IMR-90 (cell line): ENCODE results near the gene TBX15. TPM values are rescaled to one million over a fixed set of nuclear protein-coding genes. Genes with fewer than 3 reads are reported as not detected.

Source experiments
- ATAC-seq: fragments of 200-7000 bp; cut with Tn5 transposase; 2 replicates; pipeline ENCODE4 v1.9.1; 2020; ENCODE audit warnings: low read depth, mild to moderate bottlenecking, moderate library complexity
- BruUV-seq: library from RNA; stranded (reverse); fragments of 400-500 nt; replicated peaks from 2 replicates; lab custom pipeline; 2021; lab: Mats Ljungman, UMichigan
- CTCF ChIA-PET: fragments of 300-600 bp; formaldehyde crosslinking; extraction: SDS; loops from one replicate; lab custom pipeline; 2021; ENCODE audit warnings: antibody characterized with exemption; lab: Yijun Ruan, JAX
- POLR2A ChIA-PET: fragments of 300-600 bp; sonication (Branson Sonifier 250); formaldehyde crosslinking; loops from one replicate; lab custom pipeline; 2022; ENCODE audit warnings: antibody characterized with exemption; ENCODE audit not compliant: unreplicated experiment; lab: Charles Lee
- DNase-seq: peaks from one replicate; pipeline ENCODE4 v3.0.0; 2013
- H2AFZ ChIP-seq: replicated peaks from 2 replicates; pipeline ENCODE3; 2013; ENCODE audit warnings: low read length, mild to moderate bottlenecking; ENCODE audit not compliant: poor library complexity
- H2AK5ac ChIP-seq: 2 replicates; pipeline ENCODE4 v1.6.1; 2013; ENCODE audit warnings: low read depth, low read length, inconsistent platforms
- H2AK9ac ChIP-seq: replicated peaks from 2 replicates; pipeline ENCODE3; 2013; ENCODE audit warnings: mild to moderate bottlenecking, low read depth, low read length, moderate library complexity; ENCODE audit not compliant: poor library complexity
- H2BK120ac ChIP-seq: 2 replicates; pipeline ENCODE4 v1.6.1; 2013; ENCODE audit warnings: low read depth, low read length, inconsistent platforms
- H2BK15ac ChIP-seq: 3 replicates; pipeline ENCODE4 v1.6.1; 2013; ENCODE audit warnings: low read depth, low read length, inconsistent platforms
- H2BK20ac ChIP-seq: 2 replicates; pipeline ENCODE4 v1.6.1; 2013; ENCODE audit warnings: low read depth, mild to moderate bottlenecking, inconsistent platforms, low read length, moderate library complexity
- H2BK5ac ChIP-seq: 2 replicates; pipeline ENCODE4 v1.6.1; 2013; ENCODE audit warnings: mild to moderate bottlenecking, low read depth, low read length, inconsistent platforms; ENCODE audit not compliant: poor library complexity, severe bottlenecking
- H3K14ac ChIP-seq: replicated peaks from 2 replicates; pipeline ENCODE4 v1.6.1; 2013; ENCODE audit warnings: low read depth, low read length, inconsistent platforms
- H3K18ac ChIP-seq: 2 replicates; pipeline ENCODE4 v1.6.1; 2013; ENCODE audit warnings: low read depth, low read length, control low read depth
- H3K23ac ChIP-seq: 2 replicates; pipeline ENCODE4 v1.6.1; 2013; ENCODE audit warnings: low read depth, low read length, inconsistent platforms
- H3K27ac ChIP-seq: 2 replicates; pipeline ENCODE4 v1.5.1; 2013; ENCODE audit warnings: mild to moderate bottlenecking, control low read depth, low read length; ENCODE audit not compliant: insufficient read depth
- H3K27me3 ChIP-seq: 2 replicates; pipeline ENCODE4 v1.6.1; 2013; ENCODE audit warnings: low read length; ENCODE audit not compliant: control insufficient read depth, insufficient read depth
- H3K36me3 ChIP-seq: 2 replicates; pipeline ENCODE4 v1.6.1; 2013; ENCODE audit warnings: low read length, mixed read lengths; ENCODE audit not compliant: control insufficient read depth, insufficient read depth
- H3K4ac ChIP-seq: 2 replicates; pipeline ENCODE4 v1.6.1; 2013; ENCODE audit warnings: low read depth, low read length, inconsistent platforms
- H3K4me1 ChIP-seq: 2 replicates; pipeline ENCODE4 v1.6.1; 2013; ENCODE audit warnings: low read length, mixed read lengths; ENCODE audit not compliant: control insufficient read depth, insufficient read depth
- H3K4me2 ChIP-seq: 2 replicates; pipeline ENCODE4 v1.6.1; 2013; ENCODE audit warnings: low read depth, mild to moderate bottlenecking, control low read depth, low read length, moderate library complexity
- H3K4me3 ChIP-seq: 2 replicates; pipeline ENCODE4 v1.5.1; 2013; ENCODE audit warnings: low read depth, mild to moderate bottlenecking, control low read depth, low read length, moderate library complexity; ENCODE audit not compliant: insufficient read depth
- H3K56ac ChIP-seq: 2 replicates; pipeline ENCODE4 v1.6.1; 2013; ENCODE audit warnings: low read length, inconsistent platforms; ENCODE audit not compliant: insufficient read depth; ENCODE audit errors: extremely low read depth
- H3K79me1 ChIP-seq, 2 experiments: 2 replicates each; pipeline ENCODE4 v1.6.1; 2013; ENCODE audit warnings: low read length in 2 of 2, inconsistent platforms in 1 of 2, low read depth in 1 of 2
- H3K9ac ChIP-seq: 2 replicates; pipeline ENCODE4 v1.6.1; 2013; ENCODE audit warnings: low read depth, low read length, control low read depth
- H3K9me1 ChIP-seq: 2 replicates; pipeline ENCODE4 v1.6.1; 2013; ENCODE audit warnings: low read length, inconsistent platforms; ENCODE audit not compliant: insufficient read depth
- H3K9me3 ChIP-seq: 2 replicates; pipeline ENCODE4 v1.6.1; 2013; ENCODE audit warnings: low read length; ENCODE audit not compliant: control insufficient read depth, insufficient read depth
- H4K20me1 ChIP-seq: 2 replicates; pipeline ENCODE4 v1.6.1; 2013; ENCODE audit warnings: low read length, inconsistent platforms; ENCODE audit not compliant: insufficient read depth
- H4K5ac ChIP-seq: 2 replicates; pipeline ENCODE4 v1.6.1; 2013; ENCODE audit warnings: mild to moderate bottlenecking, low read depth, low read length, control low read depth
- H4K8ac ChIP-seq, 2 experiments: 2 replicates each; pipeline ENCODE4 v1.6.1; 2013; ENCODE audit warnings: low read depth in 2 of 2, low read length in 2 of 2, control low read depth in 1 of 2, inconsistent platforms in 1 of 2
- H4K91ac ChIP-seq: 2 replicates; pipeline ENCODE4 v1.6.1; 2013; ENCODE audit warnings: low read depth, low read length, inconsistent platforms; ENCODE audit not compliant: insufficient read depth
- BHLHE40 ChIP-seq: fragments of 150-350 bp; IDR thresholded peaks from 2 replicates; pipeline ENCODE4 v1.6.1; 2016; ENCODE audit warnings: mild to moderate bottlenecking, low read depth, low read length
- CEBPB ChIP-seq: IDR thresholded peaks from 2 replicates; pipeline ENCODE4 v1.6.1; 2012; ENCODE audit warnings: low read depth, low read length, improper control_type of control experiment
- CHD1 ChIP-seq: IDR thresholded peaks from 2 replicates; pipeline ENCODE4 v1.6.1; 2012; ENCODE audit warnings: low read depth, low read length, improper control_type of control experiment
- FOS ChIP-seq: fragments of 150-350 bp; IDR thresholded peaks from 2 replicates; pipeline ENCODE4 v1.6.1; 2016; ENCODE audit warnings: low read depth, low read length
- MAFK ChIP-seq: IDR thresholded peaks from 2 replicates; pipeline ENCODE4 v1.6.1; 2012; ENCODE audit warnings: low read depth, low read length, improper control_type of control experiment
- MAZ ChIP-seq: IDR thresholded peaks from 2 replicates; pipeline ENCODE4 v1.6.1; 2012; ENCODE audit warnings: low read depth, mild to moderate bottlenecking, low read length, improper control_type of control experiment, moderate library complexity, borderline replicate concordance
- MXI1 ChIP-seq: IDR thresholded peaks from 2 replicates; pipeline ENCODE4 v1.6.1; 2012; ENCODE audit warnings: low read depth, mild to moderate bottlenecking, low read length, moderate library complexity, borderline replicate concordance
- NFE2L2 ChIP-seq: fragments of 150-350 bp; IDR thresholded peaks from 2 replicates; pipeline ENCODE4 v1.6.1; 2016; ENCODE audit warnings: low read depth, mild to moderate bottlenecking, low read length
- POLR2A ChIP-seq: IDR thresholded peaks from 2 replicates; pipeline ENCODE4 v1.6.1; 2012; ENCODE audit warnings: mild to moderate bottlenecking, low read depth, low read length
- RAD21 ChIP-seq: IDR thresholded peaks from 2 replicates; pipeline ENCODE4 v1.6.1; 2012; ENCODE audit warnings: low read length, improper control_type of control experiment
- RCOR1 ChIP-seq: IDR thresholded peaks from 2 replicates; pipeline ENCODE4 v1.6.1; 2012; ENCODE audit warnings: mild to moderate bottlenecking, low read length, improper control_type of control experiment; ENCODE audit not compliant: insufficient replicate concordance
- RFX5 ChIP-seq: IDR thresholded peaks from 2 replicates; pipeline ENCODE4 v1.8.0; 2012; ENCODE audit warnings: low read depth, mild to moderate bottlenecking, low read length, moderate library complexity
- SMC3 ChIP-seq: fragments of 150-350 bp; IDR thresholded peaks from 2 replicates; pipeline ENCODE4 v1.6.1; 2016; ENCODE audit warnings: low read depth, mild to moderate bottlenecking, antibody characterized with exemption, low read length, moderate library complexity
- WGBS, 2 experiments: methylation state at CpG; one replicate each; pipeline versions ENCODE4 v1.1.5 to v1.1.7; 2013; ENCODE audit warnings: missing lambda C conversion rate in 2 of 2; ENCODE audit not compliant: insufficient read length in 1 of 2; ENCODE audit errors: extremely low coverage in 2 of 2; 5-methylcytosine and 5-hydroxymethylcytosine counted together
- dilution Hi-C: fragments of 300-500 bp; cut with HindIII; formaldehyde crosslinking; loops from one replicate; pipeline ENCODE4 v1.14.3; 2018; ENCODE audit warnings: low sequenced_read_pairs; ENCODE audit not compliant: unreplicated experiment
- in situ Hi-C: fragments of 300-500 bp; cut with MboI; formaldehyde crosslinking; loops from 3 replicates; pipeline ENCODE4 v1.14.3; 2019; ENCODE audit warnings: low sequenced_read_pairs, inconsistent platforms, mixed read lengths
- intact Hi-C: fragments of 100-400 bp; cut with micrococcal nuclease; formaldehyde crosslinking; loops from 2 replicates; pipeline ENCODE4 v1.10.0; 2022
- polyA plus RNA-seq, 3 experiments: library from polyadenylated mRNA; depleted of rRNA; stranded (reverse); fragments of >200 nt; gene quantifications; 2 replicates each; pipeline ENCODE4 v1.2.3, GENCODE V29; 2012; ENCODE audit warnings: low replicate concordance in 1 of 3
- total RNA-seq: library from RNA; depleted of rRNA; stranded (reverse); fragments of >200 nt; gene quantifications from 2 replicates; pipeline ENCODE4 v1.2.3, GENCODE V29; 2012
- TF ChIP-seq, protein P1 (sequence below): fragments of 150-350 bp; IDR thresholded peaks from 2 replicates; pipeline ENCODE4 v1.6.1; 2016; ENCODE audit warnings: low read depth, mild to moderate bottlenecking, low read length, moderate library complexity, borderline replicate concordance
- TF ChIP-seq, protein P2 (sequence below): fragments of 150-350 bp; IDR thresholded peaks from 2 replicates; pipeline ENCODE4 v1.6.1; 2017; ENCODE audit warnings: mild to moderate bottlenecking, antibody characterized with exemption, low read length, low read depth
- TF ChIP-seq, protein P3 (sequence below): conservative IDR thresholded peaks from 2 replicates; pipeline ENCODE4 v1.5.1; 2012; ENCODE audit warnings: mild to moderate bottlenecking, low read depth, low read length, improper control_type of control experiment

The TBX15 gene
- total and polyA plus RNA-seq, 2 of the 4 experiments (the other 2 are of a cell fraction), result not detected

DNA sequence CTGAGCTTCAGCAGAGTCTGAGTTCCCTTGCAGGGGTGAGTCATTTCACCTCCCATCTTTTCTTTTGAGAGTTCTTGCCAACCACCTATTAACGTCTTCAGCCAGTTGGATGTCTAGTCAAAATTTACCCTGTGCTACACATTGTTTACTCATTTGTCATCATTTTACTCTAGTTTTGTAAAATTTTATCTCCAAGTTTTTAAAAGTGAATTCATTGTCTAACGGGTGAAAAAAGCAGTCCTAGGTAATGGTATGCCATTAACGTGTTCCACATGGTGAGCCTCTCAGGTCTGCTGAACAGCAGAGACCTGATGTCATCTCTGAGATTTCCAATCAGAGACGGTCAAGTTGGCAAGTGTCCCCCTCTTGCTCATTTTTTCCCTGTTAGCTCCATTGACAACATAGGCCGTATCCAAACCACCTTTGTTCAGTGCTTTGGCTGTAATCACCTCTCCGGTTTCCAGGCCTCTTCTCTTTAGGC is 85.4 kb downstream of the TBX15 start:
- no TSS peak for BruUV-seq
- ATAC-seq (no peak), DNase-seq (no peak)
- Histone ChIP-seq H2AFZ (no peak overlapping the region), H4K5ac (no peak overlapping the region), H3K27ac (no peak overlapping the region), H3K4me2 (no peak overlapping the region), H3K9me3 (no peaks in the 10 kb centered on the region), H3K4ac (no peak overlapping the region), H3K4me1 (no peaks in the 10 kb centered on the region), H2BK120ac (no peak overlapping the region), H2BK15ac (no peak overlapping the region), H3K14ac (no peak overlapping the region), H3K27me3 (no peaks in the 10 kb centered on the region), H2AK5ac (no peak overlapping the region), H3K36me3 (no peaks in the 10 kb centered on the region), H3K9ac (no peak overlapping the region), H3K56ac (no peak overlapping the region), H4K91ac (no peak overlapping the region), H3K18ac (no peak overlapping the region), H3K79me1 (no peaks in the 10 kb centered on the region), H4K20me1 (no peaks in the 10 kb centered on the region), H2BK5ac (no peak overlapping the region), H3K4me3 (no peak overlapping the region), H3K23ac (no peak overlapping the region), H3K9me1 (no peaks in the 10 kb centered on the region), H2AK9ac (no peak overlapping the region), H2BK20ac (no peak overlapping the region), H4K8ac (no peak overlapping the region)
- no peak for TF ChIP-seq POLR2A
- TF ChIP-seq, protein P1, sequence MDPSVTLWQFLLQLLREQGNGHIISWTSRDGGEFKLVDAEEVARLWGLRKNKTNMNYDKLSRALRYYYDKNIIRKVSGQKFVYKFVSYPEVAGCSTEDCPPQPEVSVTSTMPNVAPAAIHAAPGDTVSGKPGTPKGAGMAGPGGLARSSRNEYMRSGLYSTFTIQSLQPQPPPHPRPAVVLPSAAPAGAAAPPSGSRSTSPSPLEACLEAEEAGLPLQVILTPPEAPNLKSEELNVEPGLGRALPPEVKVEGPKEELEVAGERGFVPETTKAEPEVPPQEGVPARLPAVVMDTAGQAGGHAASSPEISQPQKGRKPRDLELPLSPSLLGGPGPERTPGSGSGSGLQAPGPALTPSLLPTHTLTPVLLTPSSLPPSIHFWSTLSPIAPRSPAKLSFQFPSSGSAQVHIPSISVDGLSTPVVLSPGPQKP, result no peak
- TF ChIP-seq, protein P2, sequence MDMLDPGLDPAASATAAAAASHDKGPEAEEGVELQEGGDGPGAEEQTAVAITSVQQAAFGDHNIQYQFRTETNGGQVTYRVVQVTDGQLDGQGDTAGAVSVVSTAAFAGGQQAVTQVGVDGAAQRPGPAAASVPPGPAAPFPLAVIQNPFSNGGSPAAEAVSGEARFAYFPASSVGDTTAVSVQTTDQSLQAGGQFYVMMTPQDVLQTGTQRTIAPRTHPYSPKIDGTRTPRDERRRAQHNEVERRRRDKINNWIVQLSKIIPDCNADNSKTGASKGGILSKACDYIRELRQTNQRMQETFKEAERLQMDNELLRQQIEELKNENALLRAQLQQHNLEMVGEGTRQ, result no peak
- no peak for TF ChIP-seq NFE2L2
- no peak for TF ChIP-seq FOS
- TF ChIP-seq RCOR1, result no peak
- no peak for TF ChIP-seq RAD21
- TF ChIP-seq MAZ, result no peak
- TF ChIP-seq, protein P3, sequence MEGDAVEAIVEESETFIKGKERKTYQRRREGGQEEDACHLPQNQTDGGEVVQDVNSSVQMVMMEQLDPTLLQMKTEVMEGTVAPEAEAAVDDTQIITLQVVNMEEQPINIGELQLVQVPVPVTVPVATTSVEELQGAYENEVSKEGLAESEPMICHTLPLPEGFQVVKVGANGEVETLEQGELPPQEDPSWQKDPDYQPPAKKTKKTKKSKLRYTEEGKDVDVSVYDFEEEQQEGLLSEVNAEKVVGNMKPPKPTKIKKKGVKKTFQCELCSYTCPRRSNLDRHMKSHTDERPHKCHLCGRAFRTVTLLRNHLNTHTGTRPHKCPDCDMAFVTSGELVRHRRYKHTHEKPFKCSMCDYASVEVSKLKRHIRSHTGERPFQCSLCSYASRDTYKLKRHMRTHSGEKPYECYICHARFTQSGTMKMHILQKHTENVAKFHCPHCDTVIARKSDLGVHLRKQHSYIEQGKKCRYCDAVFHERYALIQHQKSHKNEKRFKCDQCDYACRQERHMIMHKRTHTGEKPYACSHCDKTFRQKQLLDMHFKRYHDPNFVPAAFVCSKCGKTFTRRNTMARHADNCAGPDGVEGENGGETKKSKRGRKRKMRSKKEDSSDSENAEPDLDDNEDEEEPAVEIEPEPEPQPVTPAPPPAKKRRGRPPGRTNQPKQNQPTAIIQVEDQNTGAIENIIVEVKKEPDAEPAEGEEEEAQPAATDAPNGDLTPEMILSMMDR, result no peak
- no peak for TF ChIP-seq RFX5
- no peak for TF ChIP-seq CHD1
- TF ChIP-seq SMC3, result no peak
- TF ChIP-seq MAFK, result no peak
- no peak for TF ChIP-seq BHLHE40
- TF ChIP-seq CEBPB, result no peak
- no peak for TF ChIP-seq MXI1
- no CpG with 5 or more reads among the region's 6 CpGs for WGBS, 2 experiments
- intact Hi-C loops (no loop called here), in situ Hi-C loops (no loop called here), dilution Hi-C loops (no loop called here)
- ChIA-PET CTCF (interaction anchor here (0.6 kb wide), 1 partner anchor 906 kb away, joined by 5 read pairs; no protein-coding TSS in a partner anchor), POLR2A (no interaction called here)
